Activated naive CD4-positive, alpha-beta T cell treated with anti-CD3 and anti-CD28 coated beads, Interleukin-2, amount 50 U/mL, for 24 hours (primary cell): Measurements from ENCODE around the gene SHF.
A peak's percentile ranks its signal among the peaks of the same experiment; 100 is the strongest.

Experiments
- H3K27ac Mint-ChIP-seq: one replicate; pipeline ENCODE4 v1.8.0; 2021; ENCODE audit warnings: mild to moderate bottlenecking, mixed read lengths
- H3K27me3 Mint-ChIP-seq: one replicate; pipeline ENCODE4 v1.8.0; 2021; ENCODE audit warnings: mixed read lengths
- H3K36me3 Mint-ChIP-seq: one replicate; pipeline ENCODE4 v1.8.0; 2021; ENCODE audit warnings: mixed read lengths
- H3K4me1 Mint-ChIP-seq: one replicate; pipeline ENCODE4 v1.8.0; 2021; ENCODE audit warnings: mixed read lengths
- H3K4me3 Mint-ChIP-seq: one replicate; pipeline ENCODE4 v1.8.0; 2021; ENCODE audit warnings: mild to moderate bottlenecking, mixed read lengths
- H3K9me3 Mint-ChIP-seq: one replicate; pipeline ENCODE4 v1.8.0; 2021; ENCODE audit warnings: mixed read lengths

SHF gene

DNA sequence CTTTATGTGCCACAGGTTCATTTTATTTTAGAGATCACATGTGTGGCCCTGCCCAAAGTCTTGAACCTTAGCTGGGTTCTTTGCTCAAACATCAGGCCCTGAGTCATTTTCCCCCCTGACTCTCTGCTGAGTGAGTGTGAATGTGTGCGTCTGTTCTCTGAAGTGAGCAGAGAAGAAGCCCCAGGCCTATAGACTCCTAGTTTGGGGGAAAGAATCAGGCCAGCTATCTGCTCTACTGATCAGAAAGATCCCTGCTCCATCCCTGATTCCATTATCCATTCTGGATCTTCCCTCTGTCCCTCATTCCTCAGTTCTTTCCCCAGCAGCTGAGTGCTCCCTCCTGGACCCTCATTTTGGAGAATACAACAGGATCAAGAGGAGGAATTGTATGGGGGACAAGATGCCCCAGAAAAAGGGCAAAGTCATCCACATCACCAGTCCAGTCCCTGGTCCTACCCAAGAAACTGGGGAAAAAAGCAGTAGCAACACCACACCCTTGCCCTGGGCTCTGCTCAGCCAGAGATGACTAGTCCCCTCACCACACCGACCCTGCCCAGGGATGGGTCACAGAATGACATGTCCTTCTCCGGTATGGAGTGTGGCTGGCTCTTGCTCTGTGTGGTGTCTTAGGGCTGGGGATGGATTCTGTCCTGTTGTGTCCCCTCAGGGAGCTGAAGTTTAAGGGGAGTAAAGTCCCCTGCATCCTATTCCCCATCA, 54.8 kb downstream of the SHF start:
- Mint-ChIP-seq H3K27me3 (peaks cover 47% of the 10 kb centered on the region), H3K36me3 (no peaks in the 10 kb centered on the region), H3K9me3 (no peaks in the 10 kb centered on the region), H3K27ac (no peak overlapping the region), H3K4me3 (no peak overlapping the region), H3K4me1 (peaks cover 26% of the 10 kb centered on the region)

DNA sequence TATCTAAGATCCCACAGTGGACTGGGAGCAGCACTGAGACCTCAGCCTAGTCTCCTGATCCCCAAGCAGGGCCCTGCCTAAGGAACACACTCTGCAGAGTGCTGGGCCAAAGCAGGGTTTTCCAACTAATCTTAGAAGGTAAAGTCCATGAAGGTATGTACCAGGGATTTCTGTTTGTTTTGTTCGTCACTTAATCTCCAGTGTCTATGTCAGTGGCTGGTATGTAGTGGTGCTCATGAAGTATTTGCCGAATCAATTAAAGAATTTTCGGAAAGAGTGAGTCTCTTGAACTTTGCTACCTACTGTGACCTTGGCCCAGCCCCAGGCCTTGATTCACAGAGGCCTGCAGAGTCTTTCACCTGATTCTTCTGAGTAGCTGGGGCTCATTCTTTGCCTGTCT, 56.3 kb downstream of the SHF start:
- Mint-ChIP-seq H3K36me3 (no peaks in the 10 kb centered on the region), H3K4me3 (no peak overlapping the region), H3K27ac (no peak overlapping the region), H3K27me3 (peaks cover 50% of the 10 kb centered on the region), H3K9me3 (no peaks in the 10 kb centered on the region), H3K4me1 (peaks cover 25% of the 10 kb centered on the region)

DNA sequence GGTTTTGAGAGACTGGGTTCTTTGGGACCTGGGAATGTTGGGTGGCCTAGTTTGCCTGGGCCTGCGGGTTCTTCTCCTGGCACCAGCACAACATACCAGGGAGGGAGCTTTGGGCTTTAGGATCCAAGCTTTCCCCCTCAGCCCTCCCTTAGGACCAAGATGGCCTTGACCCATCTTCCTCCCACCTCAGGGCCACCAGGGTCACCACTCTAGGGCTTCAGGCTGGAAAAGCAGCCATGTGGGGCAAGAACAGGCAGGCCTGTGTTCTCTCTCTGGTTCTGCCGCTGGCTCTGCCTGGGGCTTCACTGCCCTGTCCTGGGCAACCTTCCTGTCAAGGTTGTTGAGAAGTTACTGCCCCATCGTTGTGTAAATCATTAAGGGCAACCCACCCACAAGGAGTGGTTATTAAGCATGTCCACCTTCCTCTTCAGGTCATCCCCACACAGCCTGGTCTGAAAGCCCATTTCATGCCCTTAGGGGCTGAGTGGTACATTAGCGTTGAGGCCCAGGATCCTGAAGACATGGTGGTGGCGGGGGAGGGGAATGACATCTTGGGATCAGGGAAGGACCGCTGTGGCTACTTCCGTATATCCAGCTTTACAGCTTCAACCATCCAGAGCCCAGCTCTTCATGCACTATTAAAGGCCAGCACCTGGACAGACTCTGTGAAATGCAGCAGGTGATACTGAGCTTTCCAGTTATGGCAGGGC, 57.3 kb downstream of the SHF start:
- peak overlapping the region; percentile 63 for H3K4me3 Mint-ChIP-seq
- H3K36me3 Mint-ChIP-seq, result no peaks in the 10 kb centered on the region
- peaks cover 53% of the 10 kb centered on the region for H3K27me3 Mint-ChIP-seq
- peaks cover 19% of the 10 kb centered on the region for H3K4me1 Mint-ChIP-seq
- H3K27ac Mint-ChIP-seq, result no peak overlapping the region
- no peaks in the 10 kb centered on the region for H3K9me3 Mint-ChIP-seq

DNA sequence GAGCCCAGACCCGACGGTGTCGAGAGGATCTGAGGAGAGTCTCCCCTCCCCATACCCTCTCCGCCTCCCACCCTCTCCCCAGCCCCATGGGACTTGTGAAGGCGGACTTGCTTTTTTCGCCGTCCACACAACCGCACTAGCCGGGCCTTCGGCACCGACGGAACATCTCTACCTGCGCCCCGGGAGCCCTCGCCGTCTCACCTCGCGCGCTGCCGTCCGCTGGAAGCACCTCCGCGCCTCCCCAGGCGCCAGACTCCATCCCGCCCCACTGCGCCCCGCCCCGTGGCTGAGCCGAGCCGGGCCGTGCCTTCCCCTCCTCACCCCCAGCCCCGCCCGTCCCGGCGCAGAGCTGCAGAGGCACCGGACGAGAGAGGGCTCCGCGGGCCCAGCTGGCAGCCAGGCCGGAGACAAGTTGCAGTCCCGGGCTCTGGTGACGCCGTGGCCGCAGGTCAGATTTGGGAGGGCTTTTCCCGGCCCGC, 58.1 kb downstream of the SHF start, which contains the start of the genes DUOX1 and DUOXA1:
Gene DUOX1, plus strand, starts transcription at position 344 of the 479 bp plus-strand sequence. CDS start 1,973 bp downstream, outside the sequence.
Gene DUOXA1, minus strand, starts transcription at position 229 of the 479 bp plus-strand sequence. CDS start 6,865 bp downstream, outside the sequence.
- Mint-ChIP-seq H3K36me3 (no peaks in the 10 kb centered on the region), H3K4me3 (peak within 1 kb of the TSS; percentile 63), H3K27me3 (peaks cover 57% of the 10 kb centered on the region), H3K9me3 (no peaks in the 10 kb centered on the region), H3K27ac (no peak within 1 kb of the TSS), H3K4me1 (peaks cover 16% of the 10 kb centered on the region)

DNA sequence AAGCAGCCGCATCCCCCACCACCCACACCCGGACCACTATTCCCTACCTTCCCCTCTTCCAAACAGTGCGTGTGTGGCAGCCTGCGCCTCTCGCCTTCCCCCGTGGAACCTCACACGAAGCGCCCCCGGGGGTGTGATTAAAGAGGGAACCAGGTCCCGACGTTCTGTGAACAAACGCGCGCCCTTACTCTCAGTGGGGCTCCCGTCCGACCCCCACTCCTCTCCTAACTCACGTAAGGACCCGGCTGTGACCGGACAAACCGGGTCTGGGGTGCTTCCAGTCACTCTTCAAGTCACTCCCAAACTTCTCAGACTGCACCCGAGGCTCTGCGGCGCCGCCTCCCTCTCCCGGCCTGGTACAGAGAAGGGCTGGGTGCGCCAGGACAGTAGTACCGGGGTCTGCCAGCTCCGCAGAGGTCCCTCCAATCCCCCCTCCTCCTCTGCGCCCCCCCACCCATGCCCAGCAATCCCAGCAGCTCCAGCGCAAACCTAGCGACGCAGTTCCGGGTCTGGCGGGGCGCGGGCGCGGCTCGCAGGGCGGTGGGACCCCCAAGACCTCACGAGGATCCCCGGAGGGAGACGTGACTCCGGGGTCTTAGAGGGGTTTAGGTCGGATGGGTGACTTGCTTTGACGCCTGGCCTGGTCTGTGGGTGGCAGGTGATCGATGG, 58.7 kb downstream of the SHF start:
- peaks cover 53% of the 10 kb centered on the region for H3K27me3 Mint-ChIP-seq
- H3K9me3 Mint-ChIP-seq, result no peaks in the 10 kb centered on the region
- H3K4me3 Mint-ChIP-seq, result peak overlapping the region; percentile 20
- peaks cover 10% of the 10 kb centered on the region for H3K4me1 Mint-ChIP-seq
- H3K36me3 Mint-ChIP-seq, result no peaks in the 10 kb centered on the region
- H3K27ac Mint-ChIP-seq, result no peak overlapping the region

DNA sequence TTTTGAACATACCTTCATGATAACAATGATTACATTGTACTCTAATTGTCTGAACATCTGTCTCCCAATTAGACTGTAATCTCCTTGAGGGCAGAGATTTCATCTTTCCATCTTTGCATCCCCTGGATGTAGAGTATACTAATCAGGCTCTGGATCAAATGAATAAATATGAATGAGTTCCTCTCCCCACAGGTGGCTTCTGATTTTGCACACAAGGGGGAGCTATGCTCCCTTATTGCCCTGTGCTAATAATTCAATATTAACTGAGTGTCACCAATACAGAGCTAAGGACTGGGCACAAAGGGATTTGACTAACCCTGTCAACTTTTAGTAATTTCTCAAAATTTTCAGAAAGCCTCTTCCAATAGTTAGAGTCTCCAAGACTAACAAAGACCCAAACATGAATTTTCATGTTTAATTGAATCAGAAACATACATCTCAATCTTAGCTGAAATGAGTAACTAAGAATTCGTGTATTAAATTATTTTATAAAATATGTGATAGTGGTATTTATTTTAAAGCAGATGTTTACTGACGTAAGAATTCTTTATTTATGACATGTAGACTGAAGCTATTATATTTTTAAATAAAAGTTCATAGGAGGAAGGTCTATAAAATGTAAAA, 61.1 kb downstream of the SHF start:
- peaks cover 49% of the 10 kb centered on the region for H3K27me3 Mint-ChIP-seq
- no peak overlapping the region for H3K4me3 Mint-ChIP-seq
- H3K36me3 Mint-ChIP-seq, result no peaks in the 10 kb centered on the region
- no peak overlapping the region for H3K27ac Mint-ChIP-seq
- no peaks in the 10 kb centered on the region for H3K9me3 Mint-ChIP-seq
- peaks cover 10% of the 10 kb centered on the region for H3K4me1 Mint-ChIP-seq

DNA sequence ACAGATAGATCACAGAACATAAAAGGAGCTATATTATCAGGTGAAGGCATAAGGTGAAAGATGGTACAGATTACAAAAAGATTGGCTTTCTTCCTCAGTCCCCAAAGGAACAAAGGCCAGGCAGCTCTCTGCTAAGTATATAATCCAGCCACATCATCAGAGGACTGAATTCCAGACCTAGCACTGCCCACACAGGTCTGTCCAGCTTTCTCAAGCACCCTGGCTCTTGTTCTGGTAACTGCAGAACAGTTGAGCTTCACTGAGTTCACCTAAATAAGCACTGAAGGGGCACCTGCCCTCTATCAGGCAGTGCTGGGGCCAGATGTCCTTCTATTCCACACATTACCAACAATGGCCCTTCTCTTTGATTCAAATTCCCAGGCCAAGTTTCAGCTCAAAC, 64.4 kb downstream of the SHF start:
- no peaks in the 10 kb centered on the region for H3K9me3 Mint-ChIP-seq
- no peaks in the 10 kb centered on the region for H3K36me3 Mint-ChIP-seq
- no peak overlapping the region for H3K4me3 Mint-ChIP-seq
- peaks cover 2% of the 10 kb centered on the region for H3K4me1 Mint-ChIP-seq
- no peak overlapping the region for H3K27ac Mint-ChIP-seq
- H3K27me3 Mint-ChIP-seq, result peaks cover 41% of the 10 kb centered on the region

DNA sequence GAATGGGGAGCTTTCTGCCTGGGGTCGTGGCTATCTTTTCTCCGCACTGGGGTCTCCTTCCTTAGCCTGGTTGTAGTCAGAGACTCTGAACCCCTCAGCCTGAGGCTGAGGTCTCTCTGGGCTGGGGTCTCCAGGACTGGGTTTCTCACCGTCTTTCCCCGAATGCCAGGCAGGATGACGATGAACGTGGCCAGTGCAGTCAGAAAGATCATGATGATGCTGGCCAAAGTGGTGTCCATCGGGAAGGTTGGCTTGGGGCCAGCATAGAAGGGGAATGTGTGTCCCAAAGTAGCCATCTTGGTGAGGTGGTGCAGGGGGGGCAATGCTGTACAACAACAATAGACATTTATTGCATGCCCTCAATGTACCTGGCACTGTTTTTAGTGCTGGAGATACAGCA, 65.0 kb downstream of the SHF start:
- Mint-ChIP-seq H3K27me3 (peaks cover 36% of the 10 kb centered on the region), H3K4me3 (no peak overlapping the region), H3K27ac (no peak overlapping the region), H3K36me3 (no peaks in the 10 kb centered on the region), H3K9me3 (no peaks in the 10 kb centered on the region), H3K4me1 (peaks cover 7% of the 10 kb centered on the region)

DNA sequence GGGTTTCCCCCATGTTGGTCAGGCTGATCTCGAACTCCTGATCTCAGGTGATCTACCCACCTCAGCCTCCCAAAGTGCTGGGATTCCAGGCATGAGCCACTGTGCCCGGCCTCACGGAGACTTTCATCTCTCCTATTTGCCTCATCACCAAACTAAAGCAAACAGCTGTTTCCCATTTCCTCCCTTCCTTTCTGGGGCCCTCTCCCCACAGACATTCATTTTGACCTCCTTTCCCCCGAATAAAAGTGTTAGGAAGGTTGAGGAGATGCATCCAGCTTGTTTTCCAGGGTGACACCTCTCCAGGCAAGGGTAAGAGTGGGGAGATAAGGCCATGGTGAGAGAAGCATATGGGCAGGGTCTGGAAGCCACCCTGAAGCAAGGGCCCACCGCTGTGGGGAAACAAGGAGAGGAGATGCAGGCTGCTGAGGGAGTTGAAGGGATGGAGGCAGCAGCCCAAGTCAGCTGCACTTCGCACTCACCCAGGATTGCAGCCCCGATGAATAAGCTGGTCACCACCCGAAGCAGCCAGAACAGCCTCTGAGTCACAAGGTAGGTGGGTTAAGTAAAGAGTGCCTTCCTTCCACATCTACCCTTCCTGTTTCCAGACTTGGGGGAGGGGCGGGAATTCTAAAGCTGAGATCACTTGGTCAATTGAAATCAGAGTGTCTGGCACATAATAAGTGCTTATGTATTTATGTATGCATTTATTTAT, 65.9 kb downstream of the SHF start:
- H3K9me3 Mint-ChIP-seq, result no peaks in the 10 kb centered on the region
- no peaks in the 10 kb centered on the region for H3K36me3 Mint-ChIP-seq
- peaks cover 37% of the 10 kb centered on the region for H3K27me3 Mint-ChIP-seq
- H3K4me1 Mint-ChIP-seq, result peaks cover 14% of the 10 kb centered on the region
- no peak overlapping the region for H3K27ac Mint-ChIP-seq
- H3K4me3 Mint-ChIP-seq, result no peak overlapping the region

DNA sequence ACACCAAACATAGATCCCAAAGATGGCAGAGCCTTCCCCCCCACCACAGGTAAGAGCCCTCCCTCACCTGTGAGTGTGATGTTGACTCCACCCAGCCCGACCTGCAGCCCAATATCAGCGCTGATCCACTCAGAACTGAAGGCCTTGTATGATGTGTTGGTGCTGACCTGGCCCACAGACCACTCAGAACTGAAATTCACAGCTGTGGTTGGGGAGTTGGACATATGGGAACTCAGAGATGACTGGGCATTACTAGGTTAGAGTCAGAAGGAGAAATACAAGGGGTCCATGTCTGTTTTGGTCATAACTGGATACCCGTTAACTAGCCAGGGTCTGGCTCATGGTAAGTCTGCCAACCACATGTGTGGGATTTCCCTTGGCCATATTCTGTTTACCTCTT, 66.7 kb downstream of the SHF start:
- H3K27me3 Mint-ChIP-seq, result peaks cover 39% of the 10 kb centered on the region
- no peak overlapping the region for H3K27ac Mint-ChIP-seq
- H3K9me3 Mint-ChIP-seq, result no peaks in the 10 kb centered on the region
- H3K4me1 Mint-ChIP-seq, result peaks cover 20% of the 10 kb centered on the region
- H3K36me3 Mint-ChIP-seq, result no peaks in the 10 kb centered on the region
- no peak overlapping the region for H3K4me3 Mint-ChIP-seq

DNA sequence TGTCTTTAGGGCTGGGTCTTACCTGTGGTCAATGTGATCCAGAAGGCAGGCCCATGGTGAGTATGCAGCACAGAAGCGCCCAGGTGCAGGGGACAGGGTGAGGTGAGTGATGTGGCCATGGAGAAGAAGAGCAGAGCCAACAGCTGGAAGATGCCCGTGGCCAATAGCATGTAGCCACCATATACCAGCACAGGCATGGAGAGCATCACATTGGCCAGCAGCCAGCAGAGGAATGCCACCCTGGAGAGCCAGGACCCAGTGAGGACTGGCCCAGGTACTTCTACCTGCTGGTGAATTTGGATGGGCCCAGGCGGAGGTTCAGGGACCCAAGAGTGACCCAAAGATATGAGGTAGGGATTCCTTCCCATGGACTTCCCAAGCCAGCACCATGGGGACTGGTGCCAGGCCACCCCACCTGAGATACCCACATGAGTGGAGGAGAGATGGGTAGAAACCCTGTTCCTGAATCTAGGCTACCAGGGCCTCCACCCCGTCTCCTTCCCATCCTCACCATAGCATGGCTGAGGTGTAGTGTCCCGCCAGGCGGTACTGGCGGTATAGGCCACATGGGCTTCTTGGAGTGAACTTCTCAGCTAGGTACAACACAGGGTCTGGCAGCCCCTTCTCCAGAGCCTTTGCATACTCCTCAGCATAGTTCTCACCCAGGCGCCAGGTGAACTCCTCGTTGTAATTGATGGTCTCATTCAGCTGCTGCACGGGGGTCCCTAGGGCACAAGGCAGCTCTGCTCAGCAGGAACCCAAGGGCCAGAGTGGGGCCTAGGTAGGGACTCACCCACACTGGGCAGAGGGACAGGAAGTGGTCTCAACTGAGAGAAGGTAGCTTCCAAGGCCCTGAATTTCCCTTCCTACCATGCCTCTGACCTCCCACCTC, 67.4 kb downstream of the SHF start:
- H3K4me1 Mint-ChIP-seq, result peaks cover 20% of the 10 kb centered on the region
- H3K27ac Mint-ChIP-seq, result no peak overlapping the region
- H3K36me3 Mint-ChIP-seq, result no peaks in the 10 kb centered on the region
- H3K27me3 Mint-ChIP-seq, result peaks cover 41% of the 10 kb centered on the region
- H3K9me3 Mint-ChIP-seq, result no peaks in the 10 kb centered on the region
- no peak overlapping the region for H3K4me3 Mint-ChIP-seq

DNA sequence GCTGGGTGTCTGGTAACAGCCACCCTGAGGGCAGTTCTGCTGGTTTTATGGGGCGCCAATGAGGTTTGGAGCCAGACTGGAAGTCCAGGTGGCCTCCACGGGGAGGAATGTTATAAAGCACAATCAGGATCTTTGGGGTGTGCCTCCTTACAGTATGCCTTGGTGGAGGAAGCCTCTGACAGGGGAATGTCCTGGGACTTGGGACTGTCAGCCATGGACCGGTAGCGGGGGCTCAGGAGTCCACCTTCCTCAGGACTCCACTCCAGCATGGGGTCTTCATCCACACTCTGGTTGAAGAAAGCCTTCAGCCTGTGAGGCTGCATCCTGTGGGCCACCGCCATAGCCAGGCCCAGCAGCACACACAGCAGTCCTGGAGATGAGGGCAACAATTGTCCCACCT, 68.8 kb downstream of the SHF start:
- Mint-ChIP-seq H3K27ac (no peak overlapping the region), H3K4me3 (no peak overlapping the region), H3K36me3 (no peaks in the 10 kb centered on the region), H3K27me3 (peaks cover 39% of the 10 kb centered on the region), H3K9me3 (no peaks in the 10 kb centered on the region), H3K4me1 (peaks cover 27% of the 10 kb centered on the region)

DNA sequence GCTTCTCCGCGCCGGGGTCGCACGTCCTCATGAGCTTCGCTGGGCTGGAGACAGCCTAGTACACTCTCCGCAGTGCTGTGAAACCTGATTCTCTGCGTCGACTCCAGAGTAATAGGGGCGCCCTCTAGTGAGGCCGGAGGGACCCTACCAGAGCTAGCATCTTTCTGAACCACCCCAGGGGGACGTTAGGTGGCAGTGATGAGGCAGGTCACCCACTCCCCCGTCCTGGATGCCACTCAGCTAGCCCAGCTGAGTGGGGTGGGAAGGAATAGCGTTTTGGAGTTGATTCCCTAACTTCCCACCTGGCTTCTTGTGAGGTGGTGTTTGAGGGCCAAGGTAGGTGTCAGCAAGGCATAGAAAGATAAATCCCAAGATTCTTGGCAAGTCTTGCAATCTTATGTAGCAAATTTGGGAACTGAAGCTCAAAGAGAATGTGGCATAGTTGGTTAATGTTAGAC, 69.6 kb downstream of the SHF start:
- Mint-ChIP-seq H3K9me3 (no peaks in the 10 kb centered on the region), H3K27ac (no peak overlapping the region), H3K36me3 (no peaks in the 10 kb centered on the region), H3K4me1 (peaks cover 34% of the 10 kb centered on the region), H3K27me3 (peaks cover 42% of the 10 kb centered on the region), H3K4me3 (peak overlapping the region; percentile 82)
